Skeletal muscle cell (primary cell): ENCODE results near the gene SH3RF1.
"Not testable (repeated sequence)": the region's sequence is repeated elsewhere in the genome, so short reads cannot be mapped to it uniquely, and the experiment has no call there.

Experiments used
- DNase-seq: peaks from one replicate; pipeline ENCODE4 v3.0.0-alpha.2; 2010; ENCODE audit warnings: low read depth
- H3K4me3 ChIP-seq: 2 replicates; pipeline ENCODE4 v1.5.1; 2011; ENCODE audit warnings: low read depth, mild to moderate bottlenecking, control low read depth, low read length, moderate library complexity

SH3RF1 gene

DNA sequence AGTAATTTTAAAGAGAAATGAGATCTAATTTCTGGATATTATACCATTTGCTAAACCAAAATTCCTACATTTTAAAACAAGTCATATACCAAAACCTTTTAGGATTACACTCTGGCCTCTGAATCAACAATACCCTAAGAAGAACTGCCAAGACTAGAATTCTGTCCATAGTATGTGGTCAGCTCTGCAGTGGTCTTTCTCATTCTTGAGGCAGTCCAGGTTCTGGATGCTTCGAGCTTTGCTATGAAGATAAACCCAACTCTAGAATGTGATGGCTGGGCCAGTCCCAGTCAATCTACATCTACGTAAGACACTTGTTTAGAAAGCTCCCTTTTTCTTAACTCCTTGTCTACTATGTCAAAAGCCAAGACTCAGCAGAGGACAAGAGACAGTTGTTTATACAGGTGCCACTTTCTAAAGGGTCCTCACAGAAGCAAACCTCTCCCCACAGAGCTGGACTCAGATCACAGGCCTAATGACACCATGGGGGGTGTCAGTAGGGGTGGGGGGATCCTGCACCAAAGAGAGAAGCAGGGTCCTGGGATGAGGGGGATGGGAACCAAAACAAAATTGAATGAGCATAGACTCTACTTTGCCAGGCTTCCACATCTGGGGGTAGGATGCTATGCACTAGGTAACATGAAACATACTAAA lies 63.2 kb downstream of the SH3RF1 start:
- no peak for DNase-seq
- no peak overlapping the region for H3K4me3 ChIP-seq

DNA sequence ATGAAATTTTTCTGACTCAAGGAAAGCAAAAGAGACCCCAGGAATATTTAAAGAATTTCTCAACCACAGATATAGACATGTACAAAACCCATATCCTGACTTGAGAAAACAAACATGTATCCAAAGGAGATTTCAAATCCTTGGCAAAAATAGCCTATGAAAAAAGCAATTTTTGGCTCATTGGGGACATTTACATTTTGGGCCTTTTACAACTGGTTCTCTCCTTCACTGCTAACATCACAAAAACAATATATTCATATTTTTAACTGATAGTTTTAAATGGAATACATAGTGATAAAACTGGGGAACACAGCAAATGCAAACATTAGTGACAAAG lies 65.0 kb downstream of the SH3RF1 start:
- no peak for DNase-seq
- H3K4me3 ChIP-seq = no peak overlapping the region

DNA sequence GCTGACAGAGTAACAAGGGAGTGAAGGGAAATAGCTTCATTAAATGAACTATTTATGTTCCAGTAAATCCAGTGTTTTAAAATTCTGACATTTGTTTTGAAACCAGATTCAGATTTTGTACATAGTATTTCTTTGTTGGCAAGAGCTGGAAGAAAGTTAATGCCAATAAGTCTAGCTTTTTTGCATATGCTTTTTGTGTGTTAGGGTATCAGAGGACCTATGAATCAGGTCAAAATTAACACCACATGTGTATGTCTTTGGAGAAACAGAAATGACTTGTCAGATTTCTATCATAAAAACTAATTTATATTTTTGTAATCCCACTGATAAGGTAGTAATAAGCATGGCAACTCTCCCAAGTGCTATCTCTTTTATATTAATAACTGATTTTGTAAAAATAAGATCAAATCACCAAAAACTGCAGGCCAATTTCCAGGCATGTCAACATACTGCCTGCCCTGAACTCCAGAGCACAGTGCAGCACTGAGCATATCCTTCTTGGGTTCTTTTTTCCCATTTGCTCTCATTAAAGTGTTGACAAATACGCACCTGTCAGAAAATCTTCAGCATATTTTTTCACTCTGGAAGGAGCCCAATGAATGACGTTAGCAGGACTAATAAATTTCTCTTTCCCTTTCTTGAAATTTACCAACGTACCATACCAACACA lies 65.5 kb downstream of the SH3RF1 start:
- DNase-seq = no peak
- H3K4me3 ChIP-seq = no peak overlapping the region

DNA sequence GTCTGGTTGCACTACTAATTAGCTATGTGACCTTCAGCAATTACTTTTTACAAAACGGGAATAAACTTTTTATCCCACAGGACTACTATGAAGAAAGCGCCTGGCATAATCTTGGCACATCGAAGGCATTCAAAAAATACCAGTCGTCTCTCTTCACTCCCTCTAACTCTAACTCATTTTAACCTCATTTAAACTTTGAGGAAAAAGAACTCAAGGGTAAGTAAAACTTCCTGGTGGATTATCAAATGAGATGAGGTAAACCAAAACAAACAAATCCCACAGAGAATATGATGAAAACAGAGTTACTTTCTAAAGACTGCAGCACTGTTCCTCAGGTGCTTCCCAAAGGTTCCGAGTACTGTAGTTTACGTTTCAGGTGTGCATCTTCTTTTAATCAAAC lies 66.9 kb downstream of the SH3RF1 start:
- no peak overlapping the region for H3K4me3 ChIP-seq
- no peak for DNase-seq

DNA sequence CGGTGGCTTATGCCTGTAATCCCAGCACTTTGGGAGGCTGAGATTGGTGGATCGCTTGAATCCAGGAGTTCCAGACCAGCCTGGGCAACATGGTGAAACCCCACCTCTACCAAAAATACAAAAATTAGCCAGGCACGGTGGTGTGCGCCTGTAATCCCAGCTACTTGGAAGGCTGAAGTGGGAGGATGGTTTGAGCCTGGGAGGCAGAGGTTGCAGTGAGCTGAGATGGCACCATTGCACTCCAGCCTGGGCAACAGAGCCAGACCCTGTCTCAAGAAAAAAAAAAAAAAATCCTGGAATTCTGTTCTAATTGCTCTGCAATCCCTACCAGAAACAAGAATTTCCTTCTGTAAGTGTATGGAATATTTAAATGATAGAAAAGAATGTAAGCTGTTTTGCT lies 67.5 kb downstream of the SH3RF1 start:
- H3K4me3 ChIP-seq, DNase-seq: not testable (repeated sequence)

DNA sequence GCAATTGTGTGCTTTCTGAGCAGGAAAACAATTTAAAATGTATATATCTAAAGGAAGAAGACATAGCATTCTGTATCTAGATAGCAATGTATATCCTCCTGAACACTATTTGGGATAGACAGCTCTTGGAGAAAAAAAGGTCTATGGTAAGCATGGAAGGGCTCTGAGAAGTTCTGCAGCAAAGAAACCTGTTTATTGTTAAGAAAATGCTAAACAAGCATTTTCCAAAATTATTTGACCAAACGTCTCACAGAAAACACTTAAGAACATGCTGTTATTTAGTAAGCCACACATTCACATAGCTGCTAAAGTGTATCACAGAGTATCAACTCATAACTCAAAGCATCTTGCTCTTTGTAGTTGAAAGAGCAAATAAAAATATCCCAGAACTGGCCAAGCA lies 67.9 kb downstream of the SH3RF1 start:
- no peak for DNase-seq
- no peak overlapping the region for H3K4me3 ChIP-seq

DNA sequence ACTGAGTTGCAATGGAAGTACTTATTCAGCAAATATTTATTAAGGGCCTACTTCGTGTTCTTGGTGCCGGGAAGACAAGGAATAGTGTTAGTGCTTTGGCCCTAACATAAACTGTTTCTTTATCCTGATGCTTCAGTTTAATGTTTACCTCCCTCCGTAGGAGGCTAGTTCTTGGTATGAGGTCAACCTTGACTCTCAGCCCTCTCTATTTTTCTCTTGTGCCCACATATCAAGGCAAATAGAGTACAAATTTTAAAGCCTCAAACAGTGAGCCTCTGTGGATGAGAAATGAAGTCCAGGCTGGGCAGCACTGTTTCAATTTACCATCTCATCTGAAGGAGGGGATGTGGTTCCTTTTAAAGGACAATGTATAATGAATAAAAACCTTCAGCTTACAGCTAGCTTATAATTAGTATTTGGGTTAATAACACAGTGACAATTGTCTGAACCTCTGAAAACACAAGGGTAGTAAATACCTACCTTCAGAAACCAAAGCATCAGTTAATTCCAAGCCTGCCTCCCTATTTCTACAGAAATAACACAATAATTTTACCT lies 68.5 kb downstream of the SH3RF1 start:
- no peak for DNase-seq
- H3K4me3 ChIP-seq = no peak overlapping the region

DNA sequence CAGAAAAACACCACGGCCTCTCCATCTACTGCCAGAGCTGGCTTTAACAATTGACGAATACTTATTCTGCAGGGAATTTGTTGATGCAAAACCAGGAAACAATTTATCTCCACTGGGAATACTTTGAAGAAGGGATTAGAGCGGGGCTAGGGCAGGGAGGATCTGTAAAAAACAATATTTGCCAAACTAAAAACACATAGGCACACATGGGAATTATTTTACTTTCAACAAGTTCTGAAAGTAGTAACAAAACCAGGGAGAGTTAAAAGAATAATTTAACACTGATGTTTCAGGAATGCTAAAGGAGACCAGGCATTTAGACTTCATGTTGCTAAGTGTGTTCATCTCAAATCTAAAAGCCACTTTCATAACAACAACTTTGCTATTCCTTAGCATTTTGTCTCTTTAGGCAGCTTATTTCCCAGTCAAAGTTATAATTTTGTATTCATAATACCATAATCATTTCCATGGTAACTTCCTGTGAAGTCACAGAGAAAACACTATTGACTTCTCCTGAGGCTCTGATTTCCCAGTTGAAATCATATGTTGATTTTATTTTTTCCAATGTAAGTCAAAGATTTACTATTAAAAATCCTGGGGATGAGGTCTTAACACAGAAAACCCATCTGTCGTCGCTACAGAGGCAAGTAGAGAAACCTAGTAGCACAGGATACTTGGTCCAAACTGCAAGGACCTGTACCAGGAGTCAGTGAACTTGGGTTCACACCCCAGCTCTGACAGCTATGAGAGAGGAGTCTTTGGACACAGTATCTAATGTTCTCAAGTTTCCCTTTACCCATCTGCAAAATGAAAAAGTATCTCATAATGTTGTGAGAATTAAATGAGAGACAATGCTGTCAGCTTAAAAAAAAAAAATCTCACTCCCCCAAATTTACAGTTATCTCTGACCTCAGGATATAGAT lies 69.3 kb downstream of the SH3RF1 start:
- no peak overlapping the region for H3K4me3 ChIP-seq
- no peak for DNase-seq

DNA sequence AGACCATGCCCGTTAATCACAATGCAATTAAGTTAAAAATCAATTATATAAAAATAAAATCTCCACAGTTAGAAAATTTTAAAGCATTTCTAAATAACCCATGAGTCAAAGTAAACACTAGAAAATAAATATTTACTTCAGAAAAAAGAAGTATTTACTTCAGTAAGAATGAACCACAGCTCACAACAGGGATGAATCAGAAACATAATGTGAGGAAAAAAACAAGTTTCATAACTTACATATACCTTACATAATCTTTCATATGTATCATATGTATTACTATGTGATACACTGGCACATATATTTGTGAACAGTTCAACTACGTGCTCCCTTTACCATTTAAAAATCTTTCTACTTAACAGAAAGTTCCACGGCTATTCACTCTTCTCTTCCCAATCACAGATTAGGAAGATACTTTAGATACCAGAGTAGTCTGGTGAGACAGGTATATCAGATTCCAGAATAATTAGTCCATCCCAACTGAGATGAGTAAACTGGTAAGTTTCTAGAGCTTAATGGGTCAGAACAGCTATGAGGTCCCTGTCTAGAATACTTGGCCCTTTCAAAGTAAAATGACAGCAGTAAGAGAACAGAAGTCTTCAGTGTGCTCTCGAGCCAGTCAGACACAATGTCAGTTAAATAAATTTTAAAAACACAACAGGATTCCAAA lies 70.3 kb downstream of the SH3RF1 start:
- H3K4me3 ChIP-seq = no peak overlapping the region
- no peak for DNase-seq

DNA sequence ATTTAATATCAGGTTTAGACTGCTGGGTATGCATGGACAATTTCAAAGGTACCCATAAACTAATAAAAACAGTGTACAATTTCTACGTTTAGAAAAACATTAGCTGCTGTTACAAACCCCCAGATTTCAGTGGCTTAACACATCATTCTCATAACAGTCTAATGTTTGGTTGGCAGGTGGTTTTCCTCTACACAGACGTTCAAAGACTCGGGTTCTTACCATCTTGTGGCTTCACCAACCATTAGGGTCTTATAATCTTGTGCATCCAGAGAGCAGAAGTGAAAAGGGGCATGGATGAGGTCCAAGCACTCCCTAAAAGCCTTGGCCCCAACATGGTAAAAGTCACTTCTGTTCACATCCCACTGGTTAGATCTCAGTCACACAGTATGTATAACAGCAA lies 71.6 kb downstream of the SH3RF1 start:
- DNase-seq = no peak
- H3K4me3 ChIP-seq = no peak overlapping the region

DNA sequence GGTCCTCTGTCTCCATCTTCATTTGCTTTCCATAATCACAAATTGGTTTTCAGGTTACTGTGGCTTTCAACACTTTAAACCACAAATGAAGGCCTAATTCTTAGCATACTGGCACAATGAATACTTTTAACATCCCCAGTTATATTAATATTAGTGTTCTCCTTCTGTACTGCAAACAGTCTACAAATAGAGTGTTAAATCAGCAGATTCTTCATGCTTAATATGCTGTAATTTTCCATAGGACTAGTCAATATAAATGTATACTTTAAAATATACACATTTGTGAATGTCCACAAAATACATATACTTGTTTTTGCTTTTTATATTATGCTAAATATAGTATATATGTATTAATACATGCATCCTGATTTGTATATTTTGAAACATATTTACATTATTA lies 72.6 kb downstream of the SH3RF1 start:
- DNase-seq = no peak
- H3K4me3 ChIP-seq = no peak overlapping the region

DNA sequence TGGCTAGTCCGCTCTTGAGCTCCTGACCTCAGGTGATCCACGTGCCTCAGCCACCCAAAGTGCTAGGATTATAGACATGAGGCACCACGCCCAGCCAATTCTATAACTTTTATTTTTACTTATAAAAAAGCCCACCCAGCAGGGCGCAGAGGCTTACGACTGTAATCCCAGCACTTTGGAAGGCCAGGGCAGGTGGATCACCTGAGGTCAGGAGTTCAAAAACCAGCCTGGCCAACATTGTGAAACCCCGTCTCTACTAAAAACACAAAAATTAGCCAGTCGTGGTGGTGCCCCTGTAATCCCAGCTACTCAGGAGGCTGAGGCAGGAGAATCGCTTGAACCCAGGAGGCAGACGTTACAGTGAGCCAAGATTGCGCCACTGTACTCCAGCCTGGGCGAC lies 73.5 kb downstream of the SH3RF1 start:
- DNase-seq, H3K4me3 ChIP-seq: not testable (repeated sequence)

DNA sequence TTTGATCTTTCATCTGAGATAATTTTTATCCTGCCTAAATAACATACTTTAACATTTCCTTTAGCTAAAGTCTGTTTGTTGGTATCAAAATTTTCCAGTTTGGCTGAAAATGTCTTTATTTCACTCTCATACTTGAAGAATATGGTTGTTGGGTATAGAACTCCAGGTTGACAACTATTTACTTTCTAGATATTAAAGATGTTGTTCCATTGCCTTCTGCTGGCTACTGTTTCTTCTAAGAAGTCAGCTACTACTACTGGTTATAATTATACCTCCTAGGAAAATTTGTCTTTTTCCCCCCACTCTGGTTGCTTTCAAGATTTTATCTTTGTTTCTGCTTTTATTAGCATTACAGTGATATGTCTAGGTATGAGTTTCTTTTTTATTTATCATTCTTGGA lies 75.7 kb downstream of the SH3RF1 start:
- H3K4me3 ChIP-seq = no peak overlapping the region
- DNase-seq = no peak

DNA sequence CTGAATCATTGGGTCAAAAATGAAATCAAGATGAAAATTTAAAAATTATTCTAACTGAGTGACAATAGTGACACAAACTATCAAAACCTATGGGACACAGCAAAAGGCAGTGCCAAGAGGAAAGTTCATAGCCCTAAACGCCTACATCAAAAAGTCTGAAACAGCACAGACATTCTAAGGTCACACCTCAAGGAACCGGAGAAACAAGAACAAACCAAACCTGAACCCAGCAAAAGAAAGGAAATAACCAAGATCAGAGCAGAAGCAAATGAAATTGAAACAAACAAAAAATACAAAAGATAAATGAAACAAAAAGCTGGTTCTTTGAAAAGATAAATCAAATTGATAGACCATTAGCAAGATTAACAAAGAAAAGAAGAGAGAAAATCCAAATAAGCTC lies 80.8 kb downstream of the SH3RF1 start:
- H3K4me3 ChIP-seq = not testable (repeated sequence)

DNA sequence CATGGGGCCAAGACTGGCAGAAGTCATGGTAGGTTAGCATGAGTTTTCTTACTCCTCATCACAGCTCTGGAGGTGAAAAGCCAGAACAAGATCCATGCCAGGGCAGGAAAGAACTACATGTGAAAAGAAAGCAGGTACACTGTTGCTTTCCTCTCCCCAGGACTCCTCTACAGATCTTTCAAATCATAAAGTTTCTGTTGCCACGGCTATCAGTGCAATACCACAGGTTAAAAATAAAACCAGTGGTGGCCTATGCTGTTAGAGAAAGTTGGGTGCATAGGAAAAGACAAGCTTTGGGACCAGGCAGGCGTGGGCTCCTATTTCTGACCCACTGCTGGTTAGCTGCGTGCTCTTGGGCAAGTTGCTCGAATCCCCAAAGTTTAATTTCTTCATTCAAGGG lies 81.4 kb downstream of the SH3RF1 start:
- no peak for DNase-seq
- no peak overlapping the region for H3K4me3 ChIP-seq

More for the DNA sequence above, 80.8 kb downstream of the SH3RF1 start:
- DNase-seq = not testable (repeated sequence)

DNA sequence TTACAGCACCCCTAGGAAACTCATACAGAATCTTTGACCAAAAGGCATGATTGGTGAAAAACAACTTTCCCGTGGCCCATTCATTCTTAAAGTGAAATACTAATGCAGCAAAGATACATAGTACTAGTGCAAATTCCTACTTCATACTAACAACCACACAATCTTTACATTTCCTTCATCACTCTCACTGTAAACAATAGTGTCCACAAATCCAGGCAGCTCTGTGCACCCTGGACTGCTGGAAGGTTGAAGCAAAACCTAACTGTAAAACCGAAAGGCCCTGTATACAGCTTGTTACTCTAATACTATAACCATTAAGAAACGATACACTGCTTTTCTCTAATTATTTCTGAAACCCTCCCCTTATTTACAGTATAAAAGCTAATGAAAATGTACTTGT lies 82.6 kb downstream of the SH3RF1 start:
- DNase-seq = no peak
- H3K4me3 ChIP-seq = no peak overlapping the region

DNA sequence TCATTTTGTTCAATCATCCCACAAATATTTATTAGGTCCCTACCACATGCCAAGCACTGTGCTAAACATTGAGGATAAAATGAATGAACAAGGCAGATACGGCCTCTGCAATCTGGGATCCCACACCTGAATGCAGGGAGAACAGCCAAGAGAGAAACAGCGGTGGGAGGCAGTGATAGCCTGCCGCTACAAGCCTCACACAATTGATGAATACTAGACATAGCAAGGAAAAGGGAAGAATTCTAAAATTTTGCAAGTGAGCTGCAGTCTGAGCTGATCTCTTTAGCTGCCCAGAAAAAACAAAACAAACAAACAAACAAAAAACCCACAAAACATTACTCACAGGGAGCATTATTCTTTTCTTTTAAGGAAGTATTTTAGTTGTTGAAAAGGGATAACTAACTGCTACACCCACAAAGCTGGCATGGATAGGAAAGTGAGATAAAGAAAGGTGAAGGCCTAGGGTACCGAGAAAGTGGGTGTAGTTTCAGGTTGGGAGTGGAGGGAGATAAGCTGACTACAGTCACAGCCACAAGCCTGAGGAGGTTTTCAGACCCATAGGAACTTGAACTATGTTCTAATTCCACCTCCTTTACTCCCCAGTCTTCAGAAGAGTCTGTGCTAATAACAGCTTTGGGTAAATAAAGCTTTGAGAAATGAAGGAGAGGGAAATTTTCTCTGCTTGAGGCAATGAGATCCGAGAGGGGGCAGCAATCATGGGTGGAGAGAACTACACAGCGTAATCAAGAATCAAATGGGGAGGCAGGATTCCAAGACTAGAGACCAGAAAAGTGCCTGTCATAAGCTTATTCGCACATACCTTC lies 85.4 kb downstream of the SH3RF1 start:
- H3K4me3 ChIP-seq = no peak overlapping the region
- DNase-seq = no peak

DNA sequence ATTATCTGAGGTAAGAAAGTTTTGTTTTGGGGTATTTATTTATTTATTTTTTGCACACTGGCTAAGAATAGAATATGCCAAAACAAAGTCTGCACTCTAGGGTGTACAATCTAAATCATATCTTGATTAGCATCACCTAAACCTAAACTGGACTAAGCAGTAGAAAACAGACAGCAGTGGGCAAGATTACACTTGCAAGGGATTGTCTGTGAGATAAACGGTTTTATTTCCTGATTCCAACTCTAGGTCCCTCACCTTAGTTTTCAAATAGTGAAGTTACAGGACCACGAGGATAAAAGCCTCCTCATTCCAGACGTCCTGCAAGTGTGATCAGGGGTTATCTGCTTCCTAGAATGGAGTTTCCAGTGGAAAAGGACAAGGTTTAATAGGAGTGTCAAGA lies 86.1 kb downstream of the SH3RF1 start:
- DNase-seq = no peak
- H3K4me3 ChIP-seq = no peak overlapping the region

DNA sequence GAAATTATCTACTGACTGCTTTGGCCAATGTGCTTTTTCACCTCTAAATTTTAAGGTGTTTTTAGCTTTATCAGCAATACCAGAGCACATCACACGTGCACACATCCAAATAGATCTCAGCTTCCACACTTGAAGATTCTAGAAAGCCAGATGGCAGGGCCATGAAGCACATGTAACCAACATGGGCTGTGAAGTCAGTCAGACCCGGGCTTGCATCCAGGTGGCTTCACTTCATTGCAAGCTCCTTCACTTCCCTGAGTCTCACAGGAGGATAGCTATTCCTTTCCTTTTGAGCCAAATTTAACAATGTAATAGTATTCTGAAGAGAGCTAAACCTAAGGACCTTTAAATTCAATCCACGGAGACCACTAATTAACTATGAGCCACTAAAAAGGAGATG lies 86.5 kb downstream of the SH3RF1 start:
- no peak overlapping the region for H3K4me3 ChIP-seq
- no peak for DNase-seq
